Neural cell (in vitro differentiated cells): ENCODE results near the gene RPP30. TPM values are rescaled to one million over a fixed set of nuclear protein-coding genes. Genes with fewer than 3 reads are reported as not detected.
A peak's percentile ranks its signal among the peaks of the same experiment; 100 is the strongest.

Source experiments
- H2AFZ ChIP-seq: fragments of 200-600, 300-800 bp; sonication (generic), shearing (Covaris generic); 2 replicates; pipeline ENCODE4 v1.6.0; 2014; ENCODE audit warnings: low read depth, mild to moderate bottlenecking, antibody characterized with exemption, low read length, moderate library complexity
- H3F3A ChIP-seq: fragments of 200-600 bp; shearing (Covaris generic); 2 replicates; pipeline ENCODE4 v1.6.1; 2016; ENCODE audit warnings: mild to moderate bottlenecking, moderate library complexity, mixed read lengths, antibody characterized with exemption, low read length; ENCODE audit not compliant: insufficient read depth, poor library complexity, severe bottlenecking
- H3K27ac ChIP-seq: fragments of 200-600, 300-800 bp; sonication (generic), shearing (Covaris generic); 2 replicates; pipeline ENCODE4 v1.5.1; 2014; ENCODE audit warnings: mild to moderate bottlenecking, low read length, moderate library complexity
- H3K27me3 ChIP-seq: fragments of 300-800, 200-600 bp; sonication (generic), shearing (Covaris generic); 2 replicates; pipeline ENCODE4 v1.6.0; 2014; ENCODE audit warnings: mild to moderate bottlenecking, low read depth, low read length, moderate library complexity; ENCODE audit not compliant: insufficient read depth
- H3K36me3 ChIP-seq: fragments of 300-800, 200-600 bp; sonication (generic), shearing (Covaris generic); 2 replicates; pipeline ENCODE4 v1.5.1; 2014; ENCODE audit warnings: mild to moderate bottlenecking, antibody characterized with exemption, low read length, moderate library complexity; ENCODE audit not compliant: insufficient read depth
- H3K4me2 ChIP-seq: fragments of 300-800, 200-600 bp; sonication (generic), shearing (Covaris generic); 2 replicates; pipeline ENCODE4 v1.6.0; 2014; ENCODE audit warnings: mild to moderate bottlenecking, low read length
- H3K4me3 ChIP-seq: fragments of 300-800, 200-600 bp; sonication (generic), shearing (Covaris generic); 2 replicates; pipeline ENCODE4 v1.5.1; 2014; ENCODE audit warnings: mild to moderate bottlenecking, low read length, moderate library complexity
- H3K79me2 ChIP-seq: fragments of 200-600 bp; shearing (Covaris generic); replicated peaks from 2 replicates; pipeline ENCODE4 v1.6.0; 2014; ENCODE audit warnings: mild to moderate bottlenecking, low read length, moderate library complexity; ENCODE audit not compliant: insufficient read depth
- H3K9ac ChIP-seq: fragments of 300-800, 200-600 bp; sonication (generic), shearing (Covaris generic); 2 replicates; pipeline ENCODE4 v1.6.1; 2016; ENCODE audit warnings: mild to moderate bottlenecking, low read length, mixed read lengths
- H3K9me2 ChIP-seq: fragments of 200-600 bp; shearing (Covaris generic); 2 replicates; pipeline ENCODE4 v1.6.1; 2016; ENCODE audit warnings: mild to moderate bottlenecking, low read length, mixed read lengths; ENCODE audit not compliant: insufficient read depth
- H3K9me3 ChIP-seq: fragments of 200-600, 300-800 bp; sonication (generic), shearing (Covaris generic); 2 replicates; pipeline ENCODE4 v1.6.1; 2016; ENCODE audit warnings: mild to moderate bottlenecking, mixed run types, low read length, moderate library complexity, mixed read lengths
- H4K20me1 ChIP-seq: fragments of 200-600 bp; shearing (Covaris generic); 2 replicates; pipeline ENCODE4 v1.6.1; 2016; ENCODE audit warnings: mild to moderate bottlenecking, mixed run types; ENCODE audit not compliant: insufficient read depth
- CTCF ChIP-seq: fragments of 450-650 bp; IDR thresholded peaks from 2 replicates; pipeline ENCODE4 v1.5.1; 2014; ENCODE audit warnings: antibody characterized with exemption, mild to moderate bottlenecking, moderate library complexity; ENCODE audit not compliant: poor library complexity, severe bottlenecking
- EP300 ChIP-seq: fragments of 450-650 bp; conservative IDR thresholded peaks from 2 replicates; pipeline ENCODE4 v1.6.1; 2014; ENCODE audit warnings: antibody characterized with exemption, mild to moderate bottlenecking, moderate library complexity; ENCODE audit not compliant: poor library complexity, severe bottlenecking
- EZH2 ChIP-seq: fragments of 200-600, 300-800 bp; shearing (Covaris generic), sonication (generic); IDR thresholded peaks from 2 replicates; pipeline ENCODE4 v1.6.1; 2014; ENCODE audit warnings: antibody characterized with exemption, low read length, borderline replicate concordance, mild to moderate bottlenecking; ENCODE audit not compliant: insufficient read depth, poor library complexity, severe bottlenecking
- MXI1 ChIP-seq: fragments of 450-650 bp; conservative IDR thresholded peaks from 2 replicates; pipeline ENCODE4 v1.6.1; 2014; ENCODE audit warnings: antibody characterized with exemption, mild to moderate bottlenecking; ENCODE audit not compliant: poor library complexity, severe bottlenecking
- POLR2AphosphoS5 ChIP-seq: IDR thresholded peaks from 2 replicates; pipeline ENCODE4 v1.6.1; 2012
- RAD21 ChIP-seq: fragments of 450-650 bp; conservative IDR thresholded peaks from 2 replicates; pipeline ENCODE4 v1.6.1; 2014; ENCODE audit warnings: antibody characterized with exemption, mild to moderate bottlenecking, moderate library complexity
- REST ChIP-seq: IDR thresholded peaks from 2 replicates; pipeline ENCODE4 v1.6.1; 2012; ENCODE audit warnings: borderline replicate concordance
- SMC3 ChIP-seq: fragments of 450-650 bp; conservative IDR thresholded peaks from 2 replicates; pipeline ENCODE4 v1.6.1; 2014; ENCODE audit warnings: antibody characterized with exemption, mild to moderate bottlenecking, moderate library complexity; ENCODE audit not compliant: poor library complexity
- TAF1 ChIP-seq: IDR thresholded peaks from 2 replicates; pipeline ENCODE4 v1.6.1; 2012; ENCODE audit warnings: low read depth
- polyA plus RNA-seq: library from polyadenylated mRNA; depleted of rRNA; stranded (reverse); fragments of >200 nt; gene quantifications from 2 replicates; pipeline ENCODE4 v1.2.3, GENCODE V29; 2014

RPP30 gene
- polyA plus RNA-seq, 1 donor from 2014 or later, result 86.5 TPM

- no peaks in the 10 kb centered on the region for H3K27me3 ChIP-seq
- H3K9me3 ChIP-seq, result no peaks in the 10 kb centered on the region
- H3K9me2 ChIP-seq, result no peaks in the 10 kb centered on the region
- no peak for TF ChIP-seq TAF1
- TF ChIP-seq RAD21, result no peak
- TF ChIP-seq POLR2AphosphoS5, result no peak
- TF ChIP-seq CTCF, result no peak
- no peak for TF ChIP-seq SMC3
- TF ChIP-seq MXI1, result no peak
- TF ChIP-seq EZH2, result no peak
- no peak for TF ChIP-seq REST
- TF ChIP-seq EP300, result no peak
- H3K79me2 ChIP-seq, result no peaks in the 10 kb centered on the region
- no peak overlapping the region for H2AFZ ChIP-seq
- H3K4me2 ChIP-seq, result no peak overlapping the region
- H3K27ac ChIP-seq, result no peak overlapping the region
- no peaks in the 10 kb centered on the region for H3K36me3 ChIP-seq
- no peak overlapping the region for H3K4me3 ChIP-seq
- no peaks in the 10 kb centered on the region for H3F3A ChIP-seq
- H3K9ac ChIP-seq, result no peak overlapping the region
- no peaks in the 10 kb centered on the region for H4K20me1 ChIP-seq
Observed at GRCh38 chr10:90866050-90866598, 5.7 kb upstream of the RPP30 start.

GRCh38 chr10:90871279-90871765 is 452 bp upstream of the RPP30 start:
- no peak for TF ChIP-seq REST
- peak; percentile 82 for TF ChIP-seq RAD21
- TF ChIP-seq MXI1, result no peak
- no peak for TF ChIP-seq EZH2
- no peak for TF ChIP-seq POLR2AphosphoS5
- TF ChIP-seq CTCF, result peak; percentile 89
- no peak for TF ChIP-seq TAF1
- no peak for TF ChIP-seq EP300
- TF ChIP-seq SMC3, result peak; percentile 93

More at GRCh38 chr10:90871279-90871765, 452 bp upstream of the RPP30 start:
- Histone ChIP-seq H3K4me3 (peak overlapping the region; percentile 87), H3K9ac (peak overlapping the region; percentile 74), H3K9me2 (no peaks in the 10 kb centered on the region), H3K79me2 (peaks cover 23% of the 10 kb centered on the region), H3K27ac (peak overlapping the region; percentile 17), H3K9me3 (no peaks in the 10 kb centered on the region), H3K27me3 (no peaks in the 10 kb centered on the region), H3F3A (no peaks in the 10 kb centered on the region), H4K20me1 (no peaks in the 10 kb centered on the region), H3K36me3 (no peaks in the 10 kb centered on the region), H3K4me2 (peak overlapping the region; percentile 61), H2AFZ (peak overlapping the region; percentile 92)
